ENCODE data around the gene SLC17A8.
"Not testable (repeated sequence)": the region's sequence is repeated elsewhere in the genome, so short reads cannot be mapped to it uniquely, and the experiment has no call there.

Gene SLC17A8

GRCh38 chr12:100427078-100427477 lies 70.2 kb downstream of the SLC17A8 start:
- DNase-seq (ENCODE audit: low read depth), result no peak

- DNase-seq (ENCODE audit: low read depth), result not testable (repeated sequence)
Measured at GRCh38 chr12:100430251-100430650, 73.4 kb downstream of the SLC17A8 start.

- DNase-seq (ENCODE audit: low read depth), result no peak
Measured at GRCh38 chr12:100433701-100434100, 76.8 kb downstream of the SLC17A8 start.

- DNase-seq (ENCODE audit: low read depth), result no peak
Measured at GRCh38 chr12:100434177-100434576, 77.3 kb downstream of the SLC17A8 start.

GRCh38 chr12:100435957-100436356 lies 79.1 kb downstream of the SLC17A8 start:
- no peak for DNase-seq (ENCODE audit: low read depth)

GRCh38 chr12:100437038-100437841 lies 80.4 kb downstream of the SLC17A8 start:
- no peak for DNase-seq (ENCODE audit: low read depth)

GRCh38 chr12:100439797-100440196 lies 82.9 kb downstream of the SLC17A8 start:
- no peak for DNase-seq (ENCODE audit: low read depth)

- no peak for DNase-seq (ENCODE audit: low read depth)
Measured at GRCh38 chr12:100442403-100442802, 85.5 kb downstream of the SLC17A8 start.

GRCh38 chr12:100443434-100443833 lies 86.6 kb downstream of the SLC17A8 start:
- no peak for DNase-seq (ENCODE audit: low read depth)

- DNase-seq (ENCODE audit: low read depth), result no peak
Measured at GRCh38 chr12:100445081-100445481, 88.2 kb downstream of the SLC17A8 start.

- no peak for DNase-seq (ENCODE audit: low read depth)
Measured at GRCh38 chr12:100447381-100447780, 90.5 kb downstream of the SLC17A8 start.

GRCh38 chr12:100448656-100449055 lies 91.8 kb downstream of the SLC17A8 start:
- DNase-seq (ENCODE audit: low read depth), result no peak

- no peak for DNase-seq (ENCODE audit: low read depth)
Measured at GRCh38 chr12:100450735-100451134, 93.9 kb downstream of the SLC17A8 start.

GRCh38 chr12:100453951-100454350 lies 97.1 kb downstream of the SLC17A8 start:
- no peak for DNase-seq (ENCODE audit: low read depth)

- no peak for DNase-seq (ENCODE audit: low read depth)
Measured at GRCh38 chr12:100455896-100456295, 99.0 kb downstream of the SLC17A8 start.

- DNase-seq (ENCODE audit: low read depth), result no peak
Measured at GRCh38 chr12:100458191-100458590, 101.3 kb downstream of the SLC17A8 start.

GRCh38 chr12:100460702-100461101 lies 103.8 kb downstream of the SLC17A8 start:
- no peak for DNase-seq (ENCODE audit: low read depth)

- DNase-seq (ENCODE audit: low read depth), result no peak
Measured at GRCh38 chr12:100461330-100461973, 104.6 kb downstream of the SLC17A8 start.

- no peak for DNase-seq (ENCODE audit: low read depth)
Measured at GRCh38 chr12:100463661-100464060, 106.8 kb downstream of the SLC17A8 start.

- DNase-seq (ENCODE audit: low read depth), result no peak
Measured at GRCh38 chr12:100464529-100464928, 107.7 kb downstream of the SLC17A8 start.

- DNase-seq (ENCODE audit: low read depth), result no peak
Measured at GRCh38 chr12:100468126-100468525, 111.3 kb downstream of the SLC17A8 start.

Data from stimulated activated CD8-positive, alpha-beta memory T cell treated with anti-CD3 and anti-CD28 coated beads, Interleukin-12 subunit alpha, Interleukin-12 subunit beta, amount 100 ng/mL, for 4 hours (primary cell).